KOPT-K1 (cell line): Measurements from ENCODE around the gene SLC18A2.
"Not testable (repeated sequence)": the region's sequence is repeated elsewhere in the genome, so short reads cannot be mapped to it uniquely, and the experiment has no call there.

ENCODE experiments used
- H3K27ac ChIP-seq: fragments of 200-600 bp; sonication (generic); 2 replicates; pipeline ENCODE4 v1.5.1; 2016; ENCODE audit warnings: antibody characterized with exemption, mild to moderate bottlenecking, low read depth, low read length; ENCODE audit not compliant: poor library complexity, severe bottlenecking
- H3K36me3 ChIP-seq: fragments of 200-600 bp; sonication (generic); 2 replicates; pipeline ENCODE4 v1.5.1; 2017; ENCODE audit warnings: antibody characterized with exemption, mild to moderate bottlenecking, low read length, moderate library complexity; ENCODE audit not compliant: insufficient read depth
- H3K9me3 ChIP-seq: fragments of 200-600 bp; sonication (generic); 2 replicates; pipeline ENCODE4 v1.5.1; 2017; ENCODE audit warnings: antibody characterized with exemption, low read length, mild to moderate bottlenecking; ENCODE audit not compliant: insufficient read depth, poor library complexity, severe bottlenecking

SLC18A2 gene

GRCh38 chr10:117222976-117223692, 17.8 kb upstream of the SLC18A2 start:
- Histone ChIP-seq H3K36me3 (no peaks in the 10 kb centered on the region), H3K27ac (no peak overlapping the region), H3K9me3 (no peaks in the 10 kb centered on the region)

GRCh38 chr10:117223693-117224430, 17.1 kb upstream of the SLC18A2 start:
- Histone ChIP-seq H3K27ac (no peak overlapping the region), H3K9me3 (no peaks in the 10 kb centered on the region), H3K36me3 (no peaks in the 10 kb centered on the region)

- no peaks in the 10 kb centered on the region for H3K36me3 ChIP-seq
- peaks cover 4% of the 10 kb centered on the region for H3K9me3 ChIP-seq
- H3K27ac ChIP-seq, result no peak overlapping the region
Observed at GRCh38 chr10:117224881-117225280, 16.0 kb upstream of the SLC18A2 start.

- H3K9me3 ChIP-seq, result peaks cover 12% of the 10 kb centered on the region
- H3K27ac ChIP-seq, result no peak overlapping the region
- H3K36me3 ChIP-seq, result no peaks in the 10 kb centered on the region
Observed at GRCh38 chr10:117226813-117227451, 14.0 kb upstream of the SLC18A2 start.

- peaks cover 12% of the 10 kb centered on the region for H3K9me3 ChIP-seq
- no peak overlapping the region for H3K27ac ChIP-seq
- no peaks in the 10 kb centered on the region for H3K36me3 ChIP-seq
Observed at GRCh38 chr10:117228210-117228609, 12.7 kb upstream of the SLC18A2 start.

GRCh38 chr10:117230107-117230506, 10.8 kb upstream of the SLC18A2 start:
- not testable (repeated sequence) for H3K27ac ChIP-seq, H3K36me3 ChIP-seq
- peaks cover 12% of the 10 kb centered on the region for H3K9me3 ChIP-seq

GRCh38 chr10:117237401-117237991, 3.4 kb upstream of the SLC18A2 start:
- no peaks in the 10 kb centered on the region for H3K9me3 ChIP-seq
- no peak overlapping the region for H3K27ac ChIP-seq
- H3K36me3 ChIP-seq, result no peaks in the 10 kb centered on the region

- Histone ChIP-seq H3K36me3 (peaks cover 3% of the 10 kb centered on the region), H3K27ac (no peak overlapping the region), H3K9me3 (no peaks in the 10 kb centered on the region)
Observed at GRCh38 chr10:117239051-117239450, 1.9 kb upstream of the SLC18A2 start.

GRCh38 chr10:117239721-117240620, 943 bp upstream of the SLC18A2 start:
- no peaks in the 10 kb centered on the region for H3K9me3 ChIP-seq
- peaks cover 12% of the 10 kb centered on the region for H3K36me3 ChIP-seq
- no peak overlapping the region for H3K27ac ChIP-seq

GRCh38 chr10:117241541-117242462, 888 bp downstream of the SLC18A2 start:
- peaks cover 20% of the 10 kb centered on the region for H3K36me3 ChIP-seq
- H3K27ac ChIP-seq, result peak overlapping the region; percentile 53
- no peaks in the 10 kb centered on the region for H3K9me3 ChIP-seq

GRCh38 chr10:117242463-117242832, 1.5 kb downstream of the SLC18A2 start:
- Histone ChIP-seq H3K9me3 (no peaks in the 10 kb centered on the region), H3K27ac (no peak overlapping the region), H3K36me3 (peaks cover 20% of the 10 kb centered on the region)

- H3K9me3 ChIP-seq, result no peaks in the 10 kb centered on the region
- peaks cover 20% of the 10 kb centered on the region for H3K36me3 ChIP-seq
- H3K27ac ChIP-seq, result peak overlapping the region; percentile 92
Observed at GRCh38 chr10:117246997-117247671, 6.2 kb downstream of the SLC18A2 start.

- Histone ChIP-seq H3K27ac (peak overlapping the region; percentile 92), H3K9me3 (no peaks in the 10 kb centered on the region), H3K36me3 (peaks cover 19% of the 10 kb centered on the region)
Observed at GRCh38 chr10:117248750-117249465, 8.0 kb downstream of the SLC18A2 start.
